IMR-90 (cell line): ENCODE data around the gene TMEM131. TPM values are rescaled to one million over a fixed set of nuclear protein-coding genes. Genes with fewer than 3 reads are reported as not detected.

Source experiments
- ATAC-seq: fragments of 200-7000 bp; cut with Tn5 transposase; 2 replicates; pipeline ENCODE4 v1.9.1; 2020; ENCODE audit warnings: low read depth, mild to moderate bottlenecking, moderate library complexity
- BruUV-seq: library from RNA; stranded (reverse); fragments of 400-500 nt; replicated peaks from 2 replicates; lab custom pipeline; 2021; lab: Mats Ljungman, UMichigan
- CTCF ChIA-PET: fragments of 300-600 bp; formaldehyde crosslinking; extraction: SDS; loops from one replicate; lab custom pipeline; 2021; ENCODE audit warnings: antibody characterized with exemption; lab: Yijun Ruan, JAX
- POLR2A ChIA-PET: fragments of 300-600 bp; sonication (Branson Sonifier 250); formaldehyde crosslinking; loops from one replicate; lab custom pipeline; 2022; ENCODE audit warnings: antibody characterized with exemption; ENCODE audit not compliant: unreplicated experiment; lab: Charles Lee
- DNase-seq: peaks from one replicate; pipeline ENCODE4 v3.0.0; 2013
- H2AFZ ChIP-seq: replicated peaks from 2 replicates; pipeline ENCODE3; 2013; ENCODE audit warnings: low read length, mild to moderate bottlenecking; ENCODE audit not compliant: poor library complexity
- H2AK5ac ChIP-seq: 2 replicates; pipeline ENCODE4 v1.6.1; 2013; ENCODE audit warnings: low read depth, low read length, inconsistent platforms
- H2AK9ac ChIP-seq: replicated peaks from 2 replicates; pipeline ENCODE3; 2013; ENCODE audit warnings: mild to moderate bottlenecking, low read depth, low read length, moderate library complexity; ENCODE audit not compliant: poor library complexity
- H2BK120ac ChIP-seq: 2 replicates; pipeline ENCODE4 v1.6.1; 2013; ENCODE audit warnings: low read depth, low read length, inconsistent platforms
- H2BK15ac ChIP-seq: 3 replicates; pipeline ENCODE4 v1.6.1; 2013; ENCODE audit warnings: low read depth, low read length, inconsistent platforms
- H2BK20ac ChIP-seq: 2 replicates; pipeline ENCODE4 v1.6.1; 2013; ENCODE audit warnings: low read depth, mild to moderate bottlenecking, inconsistent platforms, low read length, moderate library complexity
- H2BK5ac ChIP-seq: 2 replicates; pipeline ENCODE4 v1.6.1; 2013; ENCODE audit warnings: mild to moderate bottlenecking, low read depth, low read length, inconsistent platforms; ENCODE audit not compliant: poor library complexity, severe bottlenecking
- H3K14ac ChIP-seq: replicated peaks from 2 replicates; pipeline ENCODE4 v1.6.1; 2013; ENCODE audit warnings: low read depth, low read length, inconsistent platforms
- H3K18ac ChIP-seq: 2 replicates; pipeline ENCODE4 v1.6.1; 2013; ENCODE audit warnings: low read depth, low read length, control low read depth
- H3K23ac ChIP-seq: 2 replicates; pipeline ENCODE4 v1.6.1; 2013; ENCODE audit warnings: low read depth, low read length, inconsistent platforms
- H3K27ac ChIP-seq: 2 replicates; pipeline ENCODE4 v1.5.1; 2013; ENCODE audit warnings: mild to moderate bottlenecking, control low read depth, low read length; ENCODE audit not compliant: insufficient read depth
- H3K27me3 ChIP-seq: 2 replicates; pipeline ENCODE4 v1.6.1; 2013; ENCODE audit warnings: low read length; ENCODE audit not compliant: control insufficient read depth, insufficient read depth
- H3K36me3 ChIP-seq: 2 replicates; pipeline ENCODE4 v1.6.1; 2013; ENCODE audit warnings: low read length, mixed read lengths; ENCODE audit not compliant: control insufficient read depth, insufficient read depth
- H3K4ac ChIP-seq: 2 replicates; pipeline ENCODE4 v1.6.1; 2013; ENCODE audit warnings: low read depth, low read length, inconsistent platforms
- H3K4me1 ChIP-seq: 2 replicates; pipeline ENCODE4 v1.6.1; 2013; ENCODE audit warnings: low read length, mixed read lengths; ENCODE audit not compliant: control insufficient read depth, insufficient read depth
- H3K4me2 ChIP-seq: 2 replicates; pipeline ENCODE4 v1.6.1; 2013; ENCODE audit warnings: low read depth, mild to moderate bottlenecking, control low read depth, low read length, moderate library complexity
- H3K4me3 ChIP-seq: 2 replicates; pipeline ENCODE4 v1.5.1; 2013; ENCODE audit warnings: low read depth, mild to moderate bottlenecking, control low read depth, low read length, moderate library complexity; ENCODE audit not compliant: insufficient read depth
- H3K56ac ChIP-seq: 2 replicates; pipeline ENCODE4 v1.6.1; 2013; ENCODE audit warnings: low read length, inconsistent platforms; ENCODE audit not compliant: insufficient read depth; ENCODE audit errors: extremely low read depth
- H3K79me1 ChIP-seq, 2 experiments: 2 replicates each; pipeline ENCODE4 v1.6.1; 2013; ENCODE audit warnings: low read length in 2 of 2, inconsistent platforms in 1 of 2, low read depth in 1 of 2
- H3K9ac ChIP-seq: 2 replicates; pipeline ENCODE4 v1.6.1; 2013; ENCODE audit warnings: low read depth, low read length, control low read depth
- H3K9me1 ChIP-seq: 2 replicates; pipeline ENCODE4 v1.6.1; 2013; ENCODE audit warnings: low read length, inconsistent platforms; ENCODE audit not compliant: insufficient read depth
- H3K9me3 ChIP-seq: 2 replicates; pipeline ENCODE4 v1.6.1; 2013; ENCODE audit warnings: low read length; ENCODE audit not compliant: control insufficient read depth, insufficient read depth
- H4K20me1 ChIP-seq: 2 replicates; pipeline ENCODE4 v1.6.1; 2013; ENCODE audit warnings: low read length, inconsistent platforms; ENCODE audit not compliant: insufficient read depth
- H4K5ac ChIP-seq: 2 replicates; pipeline ENCODE4 v1.6.1; 2013; ENCODE audit warnings: mild to moderate bottlenecking, low read depth, low read length, control low read depth
- H4K8ac ChIP-seq, 2 experiments: 2 replicates each; pipeline ENCODE4 v1.6.1; 2013; ENCODE audit warnings: low read depth in 2 of 2, low read length in 2 of 2, control low read depth in 1 of 2, inconsistent platforms in 1 of 2
- H4K91ac ChIP-seq: 2 replicates; pipeline ENCODE4 v1.6.1; 2013; ENCODE audit warnings: low read depth, low read length, inconsistent platforms; ENCODE audit not compliant: insufficient read depth
- CEBPB ChIP-seq: IDR thresholded peaks from 2 replicates; pipeline ENCODE4 v1.6.1; 2012; ENCODE audit warnings: low read depth, low read length, improper control_type of control experiment
- CHD1 ChIP-seq: IDR thresholded peaks from 2 replicates; pipeline ENCODE4 v1.6.1; 2012; ENCODE audit warnings: low read depth, low read length, improper control_type of control experiment
- CTCF ChIP-seq: conservative IDR thresholded peaks from 2 replicates; pipeline ENCODE4 v1.5.1; 2012; ENCODE audit warnings: mild to moderate bottlenecking, low read depth, low read length, improper control_type of control experiment
- ELK1 ChIP-seq: fragments of 150-350 bp; IDR thresholded peaks from 2 replicates; pipeline ENCODE4 v1.6.1; 2016; ENCODE audit warnings: low read depth, mild to moderate bottlenecking, low read length, moderate library complexity, borderline replicate concordance
- FOS ChIP-seq: fragments of 150-350 bp; IDR thresholded peaks from 2 replicates; pipeline ENCODE4 v1.6.1; 2016; ENCODE audit warnings: low read depth, low read length
- MAFK ChIP-seq: IDR thresholded peaks from 2 replicates; pipeline ENCODE4 v1.6.1; 2012; ENCODE audit warnings: low read depth, low read length, improper control_type of control experiment
- MAZ ChIP-seq: IDR thresholded peaks from 2 replicates; pipeline ENCODE4 v1.6.1; 2012; ENCODE audit warnings: low read depth, mild to moderate bottlenecking, low read length, improper control_type of control experiment, moderate library complexity, borderline replicate concordance
- MXI1 ChIP-seq: IDR thresholded peaks from 2 replicates; pipeline ENCODE4 v1.6.1; 2012; ENCODE audit warnings: low read depth, mild to moderate bottlenecking, low read length, moderate library complexity, borderline replicate concordance
- NFE2L2 ChIP-seq: fragments of 150-350 bp; IDR thresholded peaks from 2 replicates; pipeline ENCODE4 v1.6.1; 2016; ENCODE audit warnings: low read depth, mild to moderate bottlenecking, low read length
- RAD21 ChIP-seq: IDR thresholded peaks from 2 replicates; pipeline ENCODE4 v1.6.1; 2012; ENCODE audit warnings: low read length, improper control_type of control experiment
- RCOR1 ChIP-seq: IDR thresholded peaks from 2 replicates; pipeline ENCODE4 v1.6.1; 2012; ENCODE audit warnings: mild to moderate bottlenecking, low read length, improper control_type of control experiment; ENCODE audit not compliant: insufficient replicate concordance
- RFX5 ChIP-seq: IDR thresholded peaks from 2 replicates; pipeline ENCODE4 v1.8.0; 2012; ENCODE audit warnings: low read depth, mild to moderate bottlenecking, low read length, moderate library complexity
- SMC3 ChIP-seq: fragments of 150-350 bp; IDR thresholded peaks from 2 replicates; pipeline ENCODE4 v1.6.1; 2016; ENCODE audit warnings: low read depth, mild to moderate bottlenecking, antibody characterized with exemption, low read length, moderate library complexity
- USF2 ChIP-seq: fragments of 150-350 bp; IDR thresholded peaks from 2 replicates; pipeline ENCODE4 v1.6.1; 2017; ENCODE audit warnings: mild to moderate bottlenecking, antibody characterized with exemption, low read length, low read depth
- WGBS, 2 experiments: methylation state at CpG; one replicate each; pipeline versions ENCODE4 v1.1.5 to v1.1.7; 2013; ENCODE audit warnings: missing lambda C conversion rate in 2 of 2; ENCODE audit not compliant: insufficient read length in 1 of 2; ENCODE audit errors: extremely low coverage in 2 of 2; 5-methylcytosine and 5-hydroxymethylcytosine counted together
- dilution Hi-C: fragments of 300-500 bp; cut with HindIII; formaldehyde crosslinking; loops from one replicate; pipeline ENCODE4 v1.14.3; 2018; ENCODE audit warnings: low sequenced_read_pairs; ENCODE audit not compliant: unreplicated experiment
- in situ Hi-C: fragments of 300-500 bp; cut with MboI; formaldehyde crosslinking; loops from 3 replicates; pipeline ENCODE4 v1.14.3; 2019; ENCODE audit warnings: low sequenced_read_pairs, inconsistent platforms, mixed read lengths
- intact Hi-C: fragments of 100-400 bp; cut with micrococcal nuclease; formaldehyde crosslinking; loops from 2 replicates; pipeline ENCODE4 v1.10.0; 2022
- polyA plus RNA-seq, 3 experiments: library from polyadenylated mRNA; depleted of rRNA; stranded (reverse); fragments of >200 nt; gene quantifications; 2 replicates each; pipeline ENCODE4 v1.2.3, GENCODE V29; 2012; ENCODE audit warnings: low replicate concordance in 1 of 3
- total RNA-seq: library from RNA; depleted of rRNA; stranded (reverse); fragments of >200 nt; gene quantifications from 2 replicates; pipeline ENCODE4 v1.2.3, GENCODE V29; 2012

Gene TMEM131
- total and polyA plus RNA-seq, 2 of the 4 experiments (the other 2 are of a cell fraction) = 13.3 to 14.0 TPM

DNA sequence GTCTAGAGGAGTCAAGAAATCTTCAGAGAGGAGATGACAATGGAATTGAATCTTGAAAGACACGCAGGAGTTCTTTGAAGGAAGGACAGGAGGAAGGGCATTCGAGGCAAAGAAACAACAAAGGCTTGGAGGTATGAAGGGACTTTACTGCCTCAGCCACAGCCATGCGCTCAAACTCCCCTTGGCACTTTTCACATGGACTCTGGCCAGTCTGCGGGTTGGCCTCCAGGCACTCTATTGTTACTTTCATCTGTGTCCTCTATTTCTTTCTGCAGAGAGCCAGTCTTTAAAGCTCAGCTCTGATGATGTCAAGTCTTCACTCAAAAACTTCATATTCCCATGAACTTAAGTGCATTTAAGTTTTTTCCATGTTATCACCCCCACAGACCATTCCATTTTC, 186.9 kb downstream of the TMEM131 start:
- peaks cover 2% of the 10 kb centered on the region for H3K36me3 ChIP-seq
- H3K9me3 ChIP-seq = no peaks in the 10 kb centered on the region
- no peak overlapping the region for H3K18ac ChIP-seq
- no peak overlapping the region for H2AK9ac ChIP-seq
- no peak overlapping the region for H3K56ac ChIP-seq
- CTCF ChIA-PET = no interaction called here
- no peak overlapping the region for H3K4me2 ChIP-seq
- dilution Hi-C loops (no loop called here), in situ Hi-C loops (loop anchor here (5.0 to 10.0 kb wide), 2 partner anchors 466 to 573 kb away; no protein-coding TSS in a partner anchor), intact Hi-C loops (loop anchor here (5.0 kb wide), 2 partner anchors 278 to 338 kb away; partner anchors contain the start of gene VWA3B)
- H3K4ac ChIP-seq = no peak overlapping the region
- H3K14ac ChIP-seq = no peak overlapping the region
- no peaks in the 10 kb centered on the region for H3K27me3 ChIP-seq
- no peak overlapping the region for H4K91ac ChIP-seq
- H4K5ac ChIP-seq = no peak overlapping the region
- no peak overlapping the region for H2AFZ ChIP-seq
- 100% methylated on average over 2 of the region's 4 CpGs; no CpG with 5 or more reads in 1 of the 2 experiments for WGBS, 2 experiments
- H2BK5ac ChIP-seq = no peak overlapping the region
- ATAC-seq (no peak), DNase-seq (no peak)
- H4K8ac ChIP-seq = no peak overlapping the region
- H2BK20ac ChIP-seq = no peak overlapping the region
- no peak overlapping the region for H2BK120ac ChIP-seq
- H2AK5ac ChIP-seq = no peak overlapping the region
- H3K9me1 ChIP-seq = no peaks in the 10 kb centered on the region; the same call in 1 of the 2 replicates
- H2BK15ac ChIP-seq = no peak overlapping the region
- H3K79me1 ChIP-seq = no peaks in the 10 kb centered on the region
- TF ChIP-seq RCOR1 = no peak
- TF ChIP-seq MAFK = no peak
- no peak for TF ChIP-seq CTCF
- no peak for TF ChIP-seq MXI1
- TF ChIP-seq NFE2L2 = no peak
- no peak for TF ChIP-seq CHD1
- no peak for TF ChIP-seq SMC3
- TF ChIP-seq RFX5 = no peak
- no peak for TF ChIP-seq MAZ
- TF ChIP-seq USF2 = no peak
- no peak for TF ChIP-seq FOS
- TF ChIP-seq CEBPB = no peak
- no peak for TF ChIP-seq RAD21
- TF ChIP-seq ELK1 = no peak
- 0 out of 2 replicates have a peak, but pooled peaks cover 1% of the 10 kb centered on the region for H3K4me1 ChIP-seq
- H3K4me3 ChIP-seq = no peak overlapping the region
- H4K20me1 ChIP-seq = no peaks in the 10 kb centered on the region
- H3K27ac ChIP-seq = no peak overlapping the region
- H3K23ac ChIP-seq = no peak overlapping the region
- POLR2A ChIA-PET = no interaction called here
- no peak overlapping the region for H3K9ac ChIP-seq
- BruUV-seq = no TSS peak
